Activated CD4-positive, alpha-beta T cell treated with anti-CD3 and anti-CD28 coated beads for 36 hours (primary cell): ENCODE measurements around the gene HAL. TPM values are rescaled to one million over a fixed set of nuclear protein-coding genes. Genes with fewer than 3 reads are reported as not detected.

Experiments
- ATAC-seq: fragments of 200-7000 bp; cut with Tn5 transposase; one replicate; pipeline ENCODE4 v1.10.0; 2021; ENCODE audit warnings: mild to moderate bottlenecking, moderate library complexity
- CTCF ChIA-PET: fragments of 350-600 bp; sonication (Branson Sonifier 250); formaldehyde crosslinking; loops from one replicate; lab custom pipeline; 2021; ENCODE audit warnings: antibody characterized with exemption; lab: Charles Lee
- POLR2A ChIA-PET: fragments of 350-600 bp; sonication (Branson Sonifier 250); formaldehyde crosslinking; loops from one replicate; lab custom pipeline; 2021; ENCODE audit warnings: antibody characterized with exemption, inconsistent platforms; lab: Charles Lee
- DNase-seq: peaks from one replicate; pipeline ENCODE4 v3.0.0-alpha.2; 2020
- H3K27ac Mint-ChIP-seq: one replicate; pipeline ENCODE4 v1.8.0; 2021; ENCODE audit warnings: mixed read lengths
- H3K27me3 Mint-ChIP-seq: one replicate; pipeline ENCODE4 v1.8.0; 2021; ENCODE audit warnings: mixed read lengths
- H3K36me3 Mint-ChIP-seq: one replicate; pipeline ENCODE4 v1.8.0; 2021; ENCODE audit warnings: low read depth, mixed read lengths
- H3K4me1 Mint-ChIP-seq: one replicate; pipeline ENCODE4 v1.8.0; 2021; ENCODE audit warnings: mixed read lengths
- H3K4me3 Mint-ChIP-seq: one replicate; pipeline ENCODE4 v1.8.0; 2021; ENCODE audit warnings: mild to moderate bottlenecking, moderate library complexity, mixed read lengths
- H3K9me3 Mint-ChIP-seq: one replicate; pipeline ENCODE4 v1.8.0; 2021; ENCODE audit warnings: low read depth, mixed read lengths
- intact Hi-C, 2 experiments: fragments of 100-400 bp; cut with DNase I in 1 of 2; cut with micrococcal nuclease in 1 of 2; formaldehyde crosslinking; loops; one replicate each; pipeline versions ENCODE4 v1.14.2 to v1.15.1; 2022 to 2024; cut with DNase I, micrococcal nuclease
- total RNA-seq, 2 experiments: library from RNA; stranded (reverse); gene quantifications; one replicate each; pipeline ENCODE4 v1.2.3, GENCODE V29; 2021

The HAL gene
- total RNA-seq, 2 experiments from 2014 or later: 0.25 to 0.40 TPM

DNA sequence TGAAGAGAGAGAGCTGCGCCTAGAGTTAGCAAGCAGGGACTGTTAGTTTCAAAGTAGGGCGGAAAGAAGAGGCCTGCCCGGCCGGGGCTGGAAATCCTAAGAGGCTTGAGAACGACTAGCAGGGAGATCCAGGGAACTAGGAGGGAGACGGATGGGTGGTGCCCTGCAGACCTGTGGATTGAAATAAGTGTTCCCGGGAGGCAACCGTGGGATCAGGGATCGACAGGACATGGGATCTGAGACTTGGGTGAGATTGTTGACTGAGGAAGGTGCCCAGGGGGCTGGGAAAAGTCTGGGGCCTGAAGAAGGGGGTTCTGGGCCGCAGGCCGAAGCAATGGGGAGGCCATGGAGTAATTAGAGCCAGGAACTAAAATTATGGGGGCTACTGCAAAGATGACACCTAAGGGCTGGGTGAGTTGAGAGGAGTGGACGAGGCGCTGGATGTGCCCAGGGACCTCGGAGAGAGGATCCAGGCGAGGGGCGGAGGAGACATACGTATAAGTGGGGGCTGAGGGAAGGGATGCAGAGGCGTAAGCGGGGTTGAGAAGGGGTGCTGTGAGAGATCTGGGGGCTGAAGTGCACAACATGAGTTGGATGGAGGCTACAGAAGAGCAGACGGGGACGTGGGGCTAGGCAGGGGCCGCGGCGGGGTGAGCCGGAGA lies 38.6 kb upstream of the HAL start:
- intact Hi-C loops: loop anchor here (1.0 to 10.0 kb wide), 11 partner anchors 13 to 1031 kb away; partner anchors contain the start of genes AMDHD1 (in 2 of the 2), CCDC38 (in 2 of the 2), CFAP54 (in 1 of the 2) and FGD6 (in 1 of the 2)
- Mint-ChIP-seq H3K4me1 (peaks cover 21% of the 10 kb centered on the region), H3K9me3 (no peaks in the 10 kb centered on the region), H3K36me3 (peaks cover 2% of the 10 kb centered on the region), H3K27me3 (no peaks in the 10 kb centered on the region), H3K4me3 (no peak overlapping the region), H3K27ac (no peak overlapping the region)
- DNase-seq (peak; percentile 41), ATAC-seq (peak; percentile 8)
- ChIA-PET CTCF (interaction anchor here (0.6 to 1.9 kb wide), 6 partner anchors 13 to 482 kb away, joined by 3 to 14 read pairs (median 4); no protein-coding TSS in a partner anchor), POLR2A (interaction anchor here (1.0 to 1.7 kb wide), 3 partner anchors 12 to 92 kb away, joined by 3 to 5 read pairs (median 5); partner anchors contain the start of genes AMDHD1 and CCDC38)

DNA sequence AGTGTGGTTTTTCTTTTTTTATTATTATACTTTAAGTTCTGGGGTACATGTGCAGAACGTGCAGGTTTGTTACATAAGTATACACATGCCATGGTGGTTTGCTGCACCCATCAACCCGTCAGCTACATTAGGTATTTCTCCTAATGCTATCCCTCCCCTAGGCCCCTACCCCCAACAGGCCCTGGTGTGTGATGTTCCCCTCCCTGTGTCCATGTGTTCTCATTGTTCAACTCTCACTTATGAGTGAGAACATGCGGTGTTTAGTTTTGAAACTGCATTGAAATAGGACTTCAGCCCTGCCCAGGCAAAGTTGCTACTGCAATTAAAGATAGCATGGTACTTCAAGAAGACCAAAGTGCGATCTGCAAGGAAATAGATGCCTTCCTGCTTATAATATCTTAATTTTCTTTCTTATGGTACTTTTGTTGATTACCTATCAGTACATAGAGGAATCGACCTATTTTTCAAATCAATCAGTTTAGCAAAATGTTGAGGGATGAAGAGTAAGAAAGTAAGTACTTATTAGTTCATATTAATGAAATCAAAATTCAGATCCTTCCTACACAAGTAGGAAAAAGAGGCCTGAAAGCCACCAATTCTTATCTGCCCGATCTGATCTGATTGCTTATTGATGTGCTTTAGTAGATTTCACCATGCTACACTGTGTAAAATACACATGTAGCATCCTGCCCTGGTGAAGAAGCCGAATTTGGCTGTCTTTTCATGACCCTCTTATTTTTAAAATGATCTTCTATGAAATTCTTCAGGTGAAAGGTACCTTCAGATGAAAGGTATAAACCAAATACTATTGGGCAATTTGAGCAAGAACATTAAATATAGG lies 37.6 kb upstream of the HAL start:
- H3K4me3 Mint-ChIP-seq: no peak overlapping the region
- CTCF ChIA-PET: interaction anchor here (0.5 to 1.1 kb wide), 4 partner anchors 23 to 368 kb away, joined by 3 to 5 read pairs (median 4); no protein-coding TSS in a partner anchor
- POLR2A ChIA-PET: no interaction called here
- H3K36me3 Mint-ChIP-seq: peaks cover 4% of the 10 kb centered on the region
- H3K27me3 Mint-ChIP-seq: no peaks in the 10 kb centered on the region
- ATAC-seq (no peak), DNase-seq (no peak)
- no peaks in the 10 kb centered on the region for H3K9me3 Mint-ChIP-seq
- peaks cover 25% of the 10 kb centered on the region for H3K4me1 Mint-ChIP-seq
- H3K27ac Mint-ChIP-seq: peak overlapping the region; percentile 58
- intact Hi-C loops: loop anchor here (2.0 to 10.0 kb wide), 4 partner anchors 91 to 873 kb away; partner anchors contain the start of genes AMDHD1 (in 2 of the 2), CCDC38 (in 2 of the 2), FGD6 (in 1 of the 2) and METAP2 (in 1 of the 2)

DNA sequence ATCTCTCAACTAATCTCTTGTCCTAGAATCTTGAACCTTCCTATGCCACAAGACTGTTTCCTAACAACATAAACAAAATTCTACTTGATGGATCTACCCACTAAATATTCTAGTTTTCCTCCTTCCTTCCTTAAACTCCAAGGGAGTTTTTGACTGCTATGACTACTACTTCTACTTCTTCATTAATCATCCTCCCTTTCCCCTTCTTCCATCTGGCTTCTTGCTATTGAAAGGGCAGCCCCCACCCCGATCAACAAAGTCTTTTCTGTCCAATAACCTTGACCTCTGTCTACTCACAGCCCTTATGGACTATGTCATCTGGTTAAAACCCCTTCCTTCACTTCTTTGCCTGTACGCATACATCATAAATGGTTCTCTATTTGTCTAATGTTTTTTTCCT lies 33.7 kb upstream of the HAL start:
- POLR2A ChIA-PET: no interaction called here
- ATAC-seq: no peak
- no peak overlapping the region for H3K4me3 Mint-ChIP-seq
- CTCF ChIA-PET: interaction anchor here (2.2 kb wide), 1 partner anchor 31 kb away, joined by 12 read pairs; no protein-coding TSS in a partner anchor
- no peak overlapping the region for H3K27ac Mint-ChIP-seq
- H3K4me1 Mint-ChIP-seq: peaks cover 29% of the 10 kb centered on the region
- intact Hi-C loops: loop anchor here in 1 of 2 experiments (10.0 kb wide), 1 partner anchor 555 kb away; the partner anchor contains the start of gene METAP2
- no peaks in the 10 kb centered on the region for H3K9me3 Mint-ChIP-seq
- peaks cover 20% of the 10 kb centered on the region for H3K36me3 Mint-ChIP-seq
- DNase-seq: no peak
- no peaks in the 10 kb centered on the region for H3K27me3 Mint-ChIP-seq

GRCh38 chr12:96028538-96028937 lies 32.4 kb upstream of the HAL start:
- Mint-ChIP-seq H3K27me3 (no peaks in the 10 kb centered on the region), H3K4me3 (no peak overlapping the region), H3K4me1 (peaks cover 29% of the 10 kb centered on the region), H3K36me3 (peaks cover 23% of the 10 kb centered on the region), H3K9me3 (no peaks in the 10 kb centered on the region), H3K27ac (no peak overlapping the region)
- intact Hi-C loops: no loop called here
- POLR2A ChIA-PET: no interaction called here
- DNase-seq: no peak
- CTCF ChIA-PET: no interaction called here
- ATAC-seq: no peak

DNA sequence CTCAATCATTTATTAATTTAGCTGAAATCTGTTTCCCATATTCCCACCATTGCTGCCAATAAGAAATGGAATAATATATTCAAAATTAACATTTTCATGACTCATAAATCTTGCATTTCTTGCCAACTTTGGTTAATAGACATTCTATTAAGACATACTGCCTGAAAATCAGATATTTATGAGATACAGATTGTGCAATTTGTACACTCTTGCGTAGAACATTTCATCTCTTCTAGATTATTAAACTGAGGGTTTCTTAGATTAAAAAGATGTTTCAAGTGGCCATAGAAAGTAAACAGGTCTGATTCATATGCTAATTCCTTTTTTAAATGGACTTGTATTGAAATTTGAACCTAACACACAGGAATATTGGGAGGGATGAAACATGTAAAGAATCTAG lies 30.2 kb upstream of the HAL start:
- POLR2A ChIA-PET: no interaction called here
- ATAC-seq (no peak), DNase-seq (no peak)
- intact Hi-C loops: no loop called here
- Mint-ChIP-seq H3K27ac (no peak overlapping the region), H3K36me3 (peaks cover 33% of the 10 kb centered on the region), H3K4me1 (peaks cover 20% of the 10 kb centered on the region), H3K27me3 (no peaks in the 10 kb centered on the region), H3K4me3 (no peak overlapping the region), H3K9me3 (no peaks in the 10 kb centered on the region)
- CTCF ChIA-PET: interaction anchor here (0.7 kb wide), 1 partner anchor 377 kb away, joined by 4 read pairs; no protein-coding TSS in a partner anchor

GRCh38 chr12:96025518-96025917 lies 29.4 kb upstream of the HAL start:
- ATAC-seq (no peak), DNase-seq (no peak)
- Mint-ChIP-seq H3K27ac (no peak overlapping the region), H3K36me3 (peaks cover 36% of the 10 kb centered on the region), H3K4me3 (no peak overlapping the region), H3K4me1 (peaks cover 16% of the 10 kb centered on the region), H3K27me3 (no peaks in the 10 kb centered on the region), H3K9me3 (no peaks in the 10 kb centered on the region)
- intact Hi-C loops: no loop called here
- ChIA-PET CTCF (interaction anchor here (0.7 kb wide), 1 partner anchor 378 kb away, joined by 4 read pairs; no protein-coding TSS in a partner anchor), POLR2A (no interaction called here)

DNA sequence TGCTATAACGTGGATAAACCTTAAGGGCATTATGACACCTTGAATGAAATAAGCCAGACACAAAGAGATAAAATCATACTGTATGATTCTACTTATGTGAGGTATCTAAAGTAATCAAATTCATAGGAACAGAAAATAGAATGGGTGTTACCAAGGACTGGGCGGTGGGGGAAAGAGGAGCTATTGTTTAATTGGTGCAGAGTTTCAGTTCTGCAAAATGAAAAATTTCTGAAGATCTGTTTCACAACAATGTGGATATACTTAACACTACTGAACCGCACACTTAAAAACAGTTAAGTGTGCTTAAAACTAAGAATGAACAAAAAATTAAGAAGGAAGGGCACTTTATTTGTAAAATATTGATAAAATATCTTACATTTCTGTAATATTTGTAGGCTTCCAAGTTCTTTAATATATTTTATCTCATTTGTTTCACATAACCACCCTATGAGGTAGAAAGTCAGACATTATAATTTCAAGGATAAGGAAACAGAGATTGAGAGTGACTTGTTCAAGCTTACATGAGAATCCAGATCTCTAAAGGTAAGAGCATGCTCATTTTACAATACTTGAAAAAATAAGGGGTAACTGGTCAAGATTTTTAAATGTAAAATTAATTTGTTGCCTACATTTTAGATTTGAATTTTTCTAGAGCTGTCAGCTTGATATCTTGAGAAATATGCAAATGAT lies 24.3 kb upstream of the HAL start:
- ChIA-PET POLR2A (no interaction called here), CTCF (interaction anchor here (1.0 to 2.3 kb wide), 3 partner anchors 20 to 103 kb away, joined by 3 to 13 read pairs (median 3); no protein-coding TSS in a partner anchor)
- H3K4me3 Mint-ChIP-seq: no peak overlapping the region
- no peaks in the 10 kb centered on the region for H3K27me3 Mint-ChIP-seq
- H3K27ac Mint-ChIP-seq: no peak overlapping the region
- H3K4me1 Mint-ChIP-seq: no peaks in the 10 kb centered on the region
- peaks cover 37% of the 10 kb centered on the region for H3K36me3 Mint-ChIP-seq
- no peaks in the 10 kb centered on the region for H3K9me3 Mint-ChIP-seq
- ATAC-seq (no peak), DNase-seq (no peak)
- intact Hi-C loops: no loop called here

- H3K4me3 Mint-ChIP-seq: no peak overlapping the region
- no peaks in the 10 kb centered on the region for H3K9me3 Mint-ChIP-seq
- POLR2A ChIA-PET: no interaction called here
- ATAC-seq (no peak), DNase-seq (peak; percentile 31)
- CTCF ChIA-PET: no interaction called here
- intact Hi-C loops: no loop called here
- H3K4me1 Mint-ChIP-seq: no peaks in the 10 kb centered on the region
- H3K27me3 Mint-ChIP-seq: no peaks in the 10 kb centered on the region
- H3K36me3 Mint-ChIP-seq: peaks cover 44% of the 10 kb centered on the region
- no peak overlapping the region for H3K27ac Mint-ChIP-seq
These were observed 19.5 kb upstream of the HAL start for GRCh38 chr12:96015672-96016071.

DNA sequence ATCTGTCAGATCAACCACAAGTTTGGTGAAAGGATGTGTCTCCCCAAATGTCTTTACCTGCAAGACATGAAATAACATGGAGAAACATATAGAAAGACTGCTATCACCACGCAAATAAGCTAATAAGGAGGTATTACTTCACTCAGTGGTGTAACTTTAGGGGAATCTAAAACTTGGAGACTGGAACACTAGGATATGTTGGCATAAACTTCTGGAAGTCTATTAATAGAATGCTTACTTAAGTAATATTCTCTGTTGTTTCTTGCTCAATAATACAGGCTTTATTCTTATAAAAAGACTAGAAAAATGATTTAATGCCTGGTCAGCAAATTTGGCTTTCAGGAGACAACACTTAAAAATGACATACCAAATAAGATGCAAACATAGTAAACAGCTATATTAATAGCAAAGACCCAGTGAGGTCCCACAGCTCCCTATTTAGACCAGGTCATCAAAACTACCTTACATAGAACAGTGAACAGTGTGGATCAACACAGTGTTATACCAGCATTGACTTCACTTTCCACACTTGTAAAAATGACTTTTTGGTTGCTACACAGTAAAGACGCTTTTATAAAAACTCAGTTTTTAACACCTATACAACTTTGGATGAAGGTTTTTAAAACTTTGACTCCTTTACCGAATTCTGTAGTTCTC lies 18.9 kb upstream of the HAL start:
- no peak overlapping the region for H3K27ac Mint-ChIP-seq
- DNase-seq: no peak
- H3K4me3 Mint-ChIP-seq: no peak overlapping the region
- H3K9me3 Mint-ChIP-seq: no peaks in the 10 kb centered on the region
- no peaks in the 10 kb centered on the region for H3K4me1 Mint-ChIP-seq
- peaks cover 47% of the 10 kb centered on the region for H3K36me3 Mint-ChIP-seq
- intact Hi-C loops: no loop called here
- no peaks in the 10 kb centered on the region for H3K27me3 Mint-ChIP-seq
- ATAC-seq: no peak
- ChIA-PET POLR2A (no interaction called here), CTCF (interaction anchor here (0.6 to 0.7 kb wide), 2 partner anchors 39 to 200 kb away, joined by 3 read pairs; no protein-coding TSS in a partner anchor)

DNA sequence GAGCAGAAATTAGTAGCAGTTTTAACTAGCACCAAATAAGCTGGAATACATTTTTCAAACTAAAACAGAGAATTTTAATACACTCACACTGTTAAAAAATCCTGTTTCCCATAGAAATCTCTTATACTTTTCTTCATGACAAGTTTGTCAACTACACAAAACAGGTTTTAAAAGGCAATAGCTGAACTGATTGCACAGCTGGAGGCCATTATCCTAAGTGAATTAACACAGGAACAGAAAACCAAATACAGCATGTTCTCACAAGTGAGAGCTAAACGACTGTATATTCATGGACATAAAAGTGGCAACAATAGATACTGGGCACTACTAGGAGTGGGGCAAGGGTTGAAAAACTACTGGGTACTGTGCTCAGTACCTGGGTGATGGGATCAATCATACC lies 11.6 kb upstream of the HAL start:
- no peak for ATAC-seq
- POLR2A ChIA-PET: no interaction called here

More for the DNA sequence above, 11.6 kb upstream of the HAL start:
- no peak for DNase-seq
- Mint-ChIP-seq H3K4me3 (no peak overlapping the region), H3K27me3 (no peaks in the 10 kb centered on the region), H3K27ac (no peak overlapping the region), H3K9me3 (no peaks in the 10 kb centered on the region), H3K36me3 (peaks cover 45% of the 10 kb centered on the region), H3K4me1 (no peaks in the 10 kb centered on the region)
- CTCF ChIA-PET: interaction anchor here (1.3 to 2.4 kb wide), 4 partner anchors 8 to 89 kb away, joined by 4 to 9 read pairs (median 5); no protein-coding TSS in a partner anchor
- intact Hi-C loops: no loop called here
